Activated T-cell treated with anti-CD3 and anti-CD28 coated beads for 48 hours (primary cell): Measurements from ENCODE around the gene CCDC85A.

Experiments
- DNase-seq: peaks from one replicate; pipeline ENCODE4 v3.0.0-alpha.2; 2020; ENCODE audit warnings: low read depth

Gene CCDC85A

GRCh38 chr2:56372071-56372656, 188.4 kb downstream of the CCDC85A start:
- no peak for DNase-seq

- no peak for DNase-seq
These were observed 191.5 kb downstream of the CCDC85A start for GRCh38 chr2:56375251-56375650.

GRCh38 chr2:56376699-56377665, 193.2 kb downstream of the CCDC85A start:
- DNase-seq: no peak

- DNase-seq: no peak
These were observed 195.3 kb downstream of the CCDC85A start for GRCh38 chr2:56379066-56379465.

- DNase-seq: no peak
These were observed 197.1 kb downstream of the CCDC85A start for GRCh38 chr2:56380861-56381260.

GRCh38 chr2:56382466-56382865, 198.7 kb downstream of the CCDC85A start:
- DNase-seq: no peak

GRCh38 chr2:56386657-56387056, 202.9 kb downstream of the CCDC85A start:
- no peak for DNase-seq

GRCh38 chr2:56390644-56391043, 206.9 kb downstream of the CCDC85A start:
- DNase-seq: no peak

- no peak for DNase-seq
These were observed 226.3 kb downstream of the CCDC85A start for GRCh38 chr2:56410140-56410539.

GRCh38 chr2:56416500-56417176, 232.8 kb downstream of the CCDC85A start:
- no peak for DNase-seq
